HG03457 (cell line): ENCODE results near the gene FBXW7.
A peak's percentile ranks its signal among the peaks of the same experiment; 100 is the strongest.

Experiments
- ATAC-seq: cut with Tn5 transposase; IDR thresholded peaks from one replicate; pipeline ENCODE4 v1.9.1; 2021; ENCODE audit warnings: moderate number of reproducible peaks; ENCODE audit not compliant: unreplicated experiment

FBXW7 gene

GRCh38 chr4:152380919-152381318 is 155.0 kb downstream of the FBXW7 start:
- no peak for ATAC-seq

GRCh38 chr4:152380185-152380584 is 155.7 kb downstream of the FBXW7 start:
- no peak for ATAC-seq

- no peak for ATAC-seq
Observed at GRCh38 chr4:152374606-152375285, 161.1 kb downstream of the FBXW7 start.

GRCh38 chr4:152374153-152374552 is 161.7 kb downstream of the FBXW7 start:
- no peak for ATAC-seq

GRCh38 chr4:152372444-152372843 is 163.4 kb downstream of the FBXW7 start:
- no peak for ATAC-seq

GRCh38 chr4:152369902-152370295 is 166.0 kb downstream of the FBXW7 start:
- ATAC-seq = no peak

- ATAC-seq = no peak
Observed at GRCh38 chr4:152369203-152369901, 166.5 kb downstream of the FBXW7 start.

- no peak for ATAC-seq
Observed at GRCh38 chr4:152368001-152368400, 167.9 kb downstream of the FBXW7 start.

GRCh38 chr4:152364883-152365282 is 171.0 kb downstream of the FBXW7 start:
- ATAC-seq = no peak

GRCh38 chr4:152364383-152364782 is 171.5 kb downstream of the FBXW7 start:
- no peak for ATAC-seq

- no peak for ATAC-seq
Observed at GRCh38 chr4:152363904-152364303, 172.0 kb downstream of the FBXW7 start.

- no peak for ATAC-seq
Observed at GRCh38 chr4:152363086-152363485, 172.8 kb downstream of the FBXW7 start.

- no peak for ATAC-seq
Observed at GRCh38 chr4:152360045-152360410, 175.9 kb downstream of the FBXW7 start.

GRCh38 chr4:152359208-152360044 is 176.5 kb downstream of the FBXW7 start:
- no peak for ATAC-seq

- no peak for ATAC-seq
Observed at GRCh38 chr4:152357206-152357605, 178.7 kb downstream of the FBXW7 start.

- no peak for ATAC-seq
Observed at GRCh38 chr4:152356428-152357034, 179.4 kb downstream of the FBXW7 start.

GRCh38 chr4:152352622-152353116 is 183.2 kb downstream of the FBXW7 start:
- peak; percentile 64 for ATAC-seq

GRCh38 chr4:152352215-152352614 is 183.7 kb downstream of the FBXW7 start:
- no peak for ATAC-seq

GRCh38 chr4:152351080-152351479 is 184.8 kb downstream of the FBXW7 start:
- no peak for ATAC-seq

- ATAC-seq = no peak
Observed at GRCh38 chr4:152348670-152349069, 187.2 kb downstream of the FBXW7 start.

GRCh38 chr4:152346979-152347378 is 188.9 kb downstream of the FBXW7 start:
- ATAC-seq = no peak
